Neural cell (in vitro differentiated cells): Measurements from ENCODE around the gene THAP2.

Experiments used
- CTCF ChIP-seq: fragments of 450-650 bp; IDR thresholded peaks from 2 replicates; pipeline ENCODE4 v1.5.1; 2014; ENCODE audit warnings: antibody characterized with exemption, mild to moderate bottlenecking, moderate library complexity; ENCODE audit not compliant: poor library complexity, severe bottlenecking
- EP300 ChIP-seq: fragments of 450-650 bp; conservative IDR thresholded peaks from 2 replicates; pipeline ENCODE4 v1.6.1; 2014; ENCODE audit warnings: antibody characterized with exemption, mild to moderate bottlenecking, moderate library complexity; ENCODE audit not compliant: poor library complexity, severe bottlenecking
- EZH2 ChIP-seq: fragments of 200-600, 300-800 bp; shearing (Covaris generic), sonication (generic); IDR thresholded peaks from 2 replicates; pipeline ENCODE4 v1.6.1; 2014; ENCODE audit warnings: antibody characterized with exemption, low read length, borderline replicate concordance, mild to moderate bottlenecking; ENCODE audit not compliant: insufficient read depth, poor library complexity, severe bottlenecking
- MXI1 ChIP-seq: fragments of 450-650 bp; conservative IDR thresholded peaks from 2 replicates; pipeline ENCODE4 v1.6.1; 2014; ENCODE audit warnings: antibody characterized with exemption, mild to moderate bottlenecking; ENCODE audit not compliant: poor library complexity, severe bottlenecking
- POLR2AphosphoS5 ChIP-seq: IDR thresholded peaks from 2 replicates; pipeline ENCODE4 v1.6.1; 2012
- RAD21 ChIP-seq: fragments of 450-650 bp; conservative IDR thresholded peaks from 2 replicates; pipeline ENCODE4 v1.6.1; 2014; ENCODE audit warnings: antibody characterized with exemption, mild to moderate bottlenecking, moderate library complexity
- REST ChIP-seq: IDR thresholded peaks from 2 replicates; pipeline ENCODE4 v1.6.1; 2012; ENCODE audit warnings: borderline replicate concordance
- SMC3 ChIP-seq: fragments of 450-650 bp; conservative IDR thresholded peaks from 2 replicates; pipeline ENCODE4 v1.6.1; 2014; ENCODE audit warnings: antibody characterized with exemption, mild to moderate bottlenecking, moderate library complexity; ENCODE audit not compliant: poor library complexity
- TAF1 ChIP-seq: IDR thresholded peaks from 2 replicates; pipeline ENCODE4 v1.6.1; 2012; ENCODE audit warnings: low read depth

- no peak for TF ChIP-seq CTCF
- TF ChIP-seq POLR2AphosphoS5, result no peak
- TF ChIP-seq EP300, result no peak
- TF ChIP-seq RAD21, result no peak
- TF ChIP-seq EZH2, result no peak
- no peak for TF ChIP-seq MXI1
- no peak for TF ChIP-seq REST
- no peak for TF ChIP-seq SMC3
- TF ChIP-seq TAF1, result no peak
These were observed 39.1 kb downstream of the THAP2 start for GRCh38 chr12:71703206-71703605.
